Fibroblast of mammary gland (primary cell): ENCODE data around the gene UVRAG.

ENCODE experiments used
- DNase-seq: peaks from one replicate; pipeline ENCODE4 v3.0.0-alpha.2; 2010; ENCODE audit warnings: low read depth
- H3K4me3 ChIP-seq: 2 replicates; pipeline ENCODE4 v1.5.1; 2011; ENCODE audit warnings: low read depth, mild to moderate bottlenecking, low read length, moderate library complexity; ENCODE audit not compliant: control insufficient read depth
- CTCF ChIP-seq: conservative IDR thresholded peaks from 2 replicates; pipeline ENCODE4 v1.5.1; 2011; ENCODE audit warnings: low read depth, low read length, inconsistent platforms; ENCODE audit not compliant: control insufficient read depth, insufficient read depth

Gene UVRAG

GRCh38 chr11:75896843-75897419, 81.9 kb downstream of the UVRAG start:
- peak; percentile 62 for TF ChIP-seq CTCF
- DNase-seq = peak; percentile 63

GRCh38 chr11:75898871-75899270, 83.9 kb downstream of the UVRAG start:
- TF ChIP-seq CTCF = no peak
- no peak for DNase-seq
- no peak overlapping the region for H3K4me3 ChIP-seq

More at GRCh38 chr11:75896843-75897419, 81.9 kb downstream of the UVRAG start:
- no peak overlapping the region for H3K4me3 ChIP-seq

GRCh38 chr11:75899806-75900205, 84.8 kb downstream of the UVRAG start:
- DNase-seq = no peak
- no peak for TF ChIP-seq CTCF
- H3K4me3 ChIP-seq = no peak overlapping the region

GRCh38 chr11:75900848-75901247, 85.8 kb downstream of the UVRAG start:
- no peak overlapping the region for H3K4me3 ChIP-seq
- no peak for TF ChIP-seq CTCF
- DNase-seq = no peak

- no peak overlapping the region for H3K4me3 ChIP-seq
- no peak for TF ChIP-seq CTCF
- DNase-seq = no peak
Observed at GRCh38 chr11:75902631-75903030, 87.6 kb downstream of the UVRAG start.

- TF ChIP-seq CTCF = no peak
- DNase-seq = no peak
- no peak overlapping the region for H3K4me3 ChIP-seq
Observed at GRCh38 chr11:75903276-75903675, 88.3 kb downstream of the UVRAG start.

- no peak for TF ChIP-seq CTCF
- H3K4me3 ChIP-seq = no peak overlapping the region
- no peak for DNase-seq
Observed at GRCh38 chr11:75905434-75905833, 90.4 kb downstream of the UVRAG start.
